Stomach (tissue), 9 donors: ENCODE data around the gene IRAK3. TPM values are rescaled to one million over a fixed set of nuclear protein-coding genes. Genes with fewer than 3 reads are reported as not detected.

Source experiments
- DNase-seq, 2 donors: peaks; one replicate each; pipeline versions ENCODE4 v3.0.0 to v3.0.0-alpha.2; 2013 to 2019
- H3K27ac ChIP-seq, 5 donors: fragments of 200-600 bp in 4 of 5; sonication (generic) in 4 of 5; one replicate each; pipeline ENCODE4 v1.5.1; 2013 to 2019; ENCODE audit warnings: mild to moderate bottlenecking in 1 of 5, moderate library complexity in 1 of 5
- H3K27me3 ChIP-seq, 3 donors: fragments of 200-600 bp; sonication (generic); one replicate each; pipeline ENCODE4 v1.5.1; 2017 to 2019; ENCODE audit warnings: mixed run types in 1 of 3
- H3K36me3 ChIP-seq, 4 donors: fragments of 200-600 bp; sonication (generic); 1 replicate in 3 of 4; 2 replicates in 1 of 4; pipeline ENCODE4 v1.5.1; 2016 to 2019
- H3K4me1 ChIP-seq, 4 donors: fragments of 200-600 bp; sonication (generic); one replicate each; pipeline ENCODE4 v1.5.1; 2016 to 2019
- H3K4me3 ChIP-seq, 4 donors: fragments of 200-600 bp; sonication (generic) in 3 of 4; one replicate each; pipeline ENCODE4 v1.5.1; 2016 to 2019; ENCODE audit warnings: mild to moderate bottlenecking in 1 of 4
- H3K9me3 ChIP-seq, 4 donors: fragments of 200-600 bp; sonication (generic); one replicate each; pipeline ENCODE4 v1.5.1; 2016 to 2019
- CTCF ChIP-seq, 7 experiments: fragments of 450-650 bp in 4 of 7; fragments of 200-600 bp in 3 of 7; sonication (generic) in 3 of 7; IDR thresholded peaks; one replicate each; pipeline ENCODE4 v1.5.1; 2016 to 2019; ENCODE audit warnings: antibody characterized with exemption in 7 of 7, control low read depth in 2 of 7, mild to moderate bottlenecking in 1 of 7
- EP300 ChIP-seq: sonication (generic); formaldehyde crosslinking; IDR thresholded peaks from one replicate; pipeline ENCODE4 v1.6.1; 2017; ENCODE audit warnings: antibody characterized with exemption
- POLR2A ChIP-seq, 4 donors: fragments of 450-650 bp; IDR thresholded peaks; one replicate each; pipeline ENCODE4 v1.6.1; 2016; ENCODE audit warnings: antibody characterized with exemption in 4 of 4, control low read depth in 2 of 4, mild to moderate bottlenecking in 1 of 4, moderate library complexity in 1 of 4
- POLR2AphosphoS5 ChIP-seq, 3 donors: sonication (generic); formaldehyde crosslinking; IDR thresholded peaks; one replicate each; pipeline ENCODE4 v1.6.1; 2016; ENCODE audit warnings: antibody characterized with exemption in 3 of 3
- WGBS, 5 donors: extraction: QIAGEN DNeasy Blood & Tissue Kit in 3 of 5; methylation state at CpG; one replicate each; pipeline versions ENCODE4 v1.1.5 to v1.1.7; 2013 to 2018; 5-methylcytosine and 5-hydroxymethylcytosine counted together
- intact Hi-C: fragments of 100-400 bp; cut with DNase I; formaldehyde crosslinking; loops from one replicate; pipeline ENCODE4 v1.15.1; 2023; ENCODE audit warnings: low total_unique reads
- polyA plus RNA-seq, 3 donors: library from polyadenylated mRNA; stranded (reverse); fragments of 200-250 nt; gene quantifications; one replicate each; pipeline ENCODE4 v1.2.3, GENCODE V29; 2013
- total RNA-seq, 5 donors: library from RNA; depleted of rRNA; stranded (reverse); fragments of >200 nt; gene quantifications; one replicate each; pipeline versions ENCODE4 v1.1.0 to v1.2.3, GENCODE V29; 2014 to 2016
- donor health status: healthy with polysubstance abuse.
- donor health status: Bipolar disorder and iron deficiency.
- donor health status: healthy.

The IRAK3 gene
- total and polyA plus RNA-seq, 8 donors, result 1.4 to 38.2 (median 4.5) TPM

GRCh38 chr12:66164349-66164821 is 24.6 kb upstream of the IRAK3 start:
- no peak for DNase-seq
- H3K27ac ChIP-seq, result no peak overlapping the region
- no peak overlapping the region for H3K4me3 ChIP-seq
- TF ChIP-seq EP300, result no peak
- TF ChIP-seq POLR2AphosphoS5 (IDR thresholded peaks at IDR 0.05), result no peak
- no peak for TF ChIP-seq CTCF (IDR thresholded peaks at IDR 0.05)
- intact Hi-C loops, result no loop called here
- H3K9me3 ChIP-seq, result no peaks in the 10 kb centered on the region
- peaks cover 16 to 61% (median 35%) of the 10 kb centered on the region in 4 donors for H3K4me1 ChIP-seq
- no peaks in the 10 kb centered on the region for H3K27me3 ChIP-seq
- 72 to 87% (median 85%) methylated on average over 3 of the region's 3 CpGs for WGBS, 5 donors
- peaks cover 0 to 21% (median 17%) of the 10 kb centered on the region in 4 donors for H3K36me3 ChIP-seq

DNA sequence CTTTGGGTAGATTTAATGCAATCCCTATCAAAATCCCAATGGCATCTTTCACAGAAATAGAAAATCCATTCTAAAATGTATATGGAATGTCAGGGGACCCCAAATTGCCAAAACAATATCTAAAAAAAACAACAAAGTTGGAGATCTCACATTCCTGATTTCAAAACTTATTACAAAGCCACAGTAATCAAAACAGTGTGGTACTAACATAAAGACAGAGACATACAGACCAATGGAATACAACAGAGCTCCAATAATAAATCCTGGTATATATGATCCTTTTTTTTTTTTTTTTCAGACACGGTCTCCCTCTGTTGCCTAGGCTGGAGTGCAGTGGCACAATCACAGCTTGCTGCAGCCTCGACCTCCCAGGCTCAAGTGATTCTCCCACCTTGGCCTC is 23.9 kb upstream of the IRAK3 start:
- peaks cover 0 to 14% (median 9%) of the 10 kb centered on the region in 4 donors for H3K36me3 ChIP-seq
- 96 to 99% (median 98%) methylated on average over 2 of the region's 2 CpGs for WGBS, 5 donors
- H3K4me3 ChIP-seq, result no peak overlapping the region
- DNase-seq, result no peak
- intact Hi-C loops, result no loop called here
- no peaks in the 10 kb centered on the region for H3K27me3 ChIP-seq
- H3K4me1 ChIP-seq, result peaks cover 16 to 61% (median 38%) of the 10 kb centered on the region in 4 donors
- no peak overlapping the region for H3K27ac ChIP-seq
- TF ChIP-seq EP300 (no peak), POLR2A (IDR thresholded peaks at IDR 0.05) (no peak), CTCF (IDR thresholded peaks at IDR 0.05) (no peak), POLR2AphosphoS5 (IDR thresholded peaks at IDR 0.05) (no peak)
- no peaks in the 10 kb centered on the region for H3K9me3 ChIP-seq

DNA sequence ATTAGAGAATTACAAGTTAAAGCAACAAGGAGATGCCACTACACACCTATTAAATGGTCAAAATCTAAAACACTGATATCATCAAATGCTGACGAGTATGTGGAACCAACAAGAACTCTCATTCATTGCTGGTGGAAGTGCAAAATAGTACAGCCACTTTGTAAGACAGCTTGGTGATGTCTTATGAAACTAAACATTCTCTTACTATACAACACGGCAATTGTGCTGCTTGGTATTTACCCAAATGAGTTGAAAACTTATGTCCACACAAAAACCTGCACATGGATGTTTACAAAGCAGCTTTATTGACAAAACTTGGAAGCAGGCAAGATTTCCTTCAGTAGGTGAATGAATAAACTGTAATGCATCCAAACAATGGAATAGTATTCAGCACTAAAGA is 22.5 kb upstream of the IRAK3 start:
- H3K9me3 ChIP-seq, result no peaks in the 10 kb centered on the region
- no peaks in the 10 kb centered on the region for H3K27me3 ChIP-seq
- H3K4me1 ChIP-seq, result peaks cover 16 to 63% (median 40%) of the 10 kb centered on the region in 4 donors
- no peak overlapping the region for H3K4me3 ChIP-seq
- H3K27ac ChIP-seq, result no peak overlapping the region
- no peak for DNase-seq
- TF ChIP-seq POLR2AphosphoS5 (IDR thresholded peaks at IDR 0.05), result no peak
- TF ChIP-seq POLR2A (IDR thresholded peaks at IDR 0.05), result no peak
- TF ChIP-seq CTCF (IDR thresholded peaks at IDR 0.05), result no peak
- TF ChIP-seq EP300, result no peak
- 67 to 83% (median 68%) methylated on average over 2 of the region's 2 CpGs for WGBS, 5 donors
- no peaks in the 10 kb centered on the region for H3K36me3 ChIP-seq
- intact Hi-C loops, result no loop called here

DNA sequence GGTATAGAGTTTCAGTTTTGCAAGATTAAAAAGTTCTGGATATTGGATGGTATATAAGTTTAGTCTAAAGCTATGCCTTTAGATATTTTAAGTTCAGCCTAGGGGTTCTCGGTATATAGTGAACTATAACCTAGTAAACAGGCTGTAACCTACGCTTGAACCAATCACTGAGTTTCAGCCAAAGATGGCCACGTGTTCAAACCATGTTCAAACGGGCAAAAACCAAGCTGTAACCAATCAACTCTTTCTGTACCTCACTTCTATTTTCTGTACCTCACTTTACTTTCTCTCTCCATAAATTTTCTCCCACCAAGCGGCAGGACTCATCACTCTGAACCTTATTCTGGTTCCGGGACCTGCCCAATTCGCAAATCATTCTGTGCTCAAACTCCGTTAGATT is 20.6 kb upstream of the IRAK3 start:
- no peak for DNase-seq
- no peaks in the 10 kb centered on the region for H3K36me3 ChIP-seq
- H3K4me1 ChIP-seq, result peaks cover 16 to 44% (median 30%) of the 10 kb centered on the region in 4 donors
- peak overlapping the region in 4 of 5 donors; percentile 94 to 100 (median 98) for H3K27ac ChIP-seq
- H3K4me3 ChIP-seq, result peak overlapping the region; percentile 45 to 88 (median 73)
- no peaks in the 10 kb centered on the region for H3K9me3 ChIP-seq
- WGBS, 5 donors, result 77 to 85% (median 79%) methylated on average over 8 of the region's 8 CpGs
- TF ChIP-seq POLR2A (IDR thresholded peaks at IDR 0.05), result no peak
- TF ChIP-seq CTCF (IDR thresholded peaks at IDR 0.05), result no peak
- no peak for TF ChIP-seq POLR2AphosphoS5 (IDR thresholded peaks at IDR 0.05)
- TF ChIP-seq EP300, result no peak
- no peaks in the 10 kb centered on the region for H3K27me3 ChIP-seq
- intact Hi-C loops, result no loop called here
